GM12874 (cell line): ENCODE results near the gene RHO.

Experiments
- CTCF ChIP-seq: IDR thresholded peaks from 2 replicates; pipeline ENCODE4 v1.5.1; 2011; ENCODE audit warnings: low read depth, mild to moderate bottlenecking, control low read depth, low read length, moderate library complexity; ENCODE audit not compliant: insufficient read depth

The RHO gene

GRCh38 chr3:129569856-129570255, 41.4 kb downstream of the RHO start:
- no peak for TF ChIP-seq CTCF

- TF ChIP-seq CTCF, result no peak
Observed at GRCh38 chr3:129571605-129572547, 43.4 kb downstream of the RHO start.

- TF ChIP-seq CTCF, result no peak
Observed at GRCh38 chr3:129572603-129573002, 44.2 kb downstream of the RHO start.

GRCh38 chr3:129573493-129573892, 45.1 kb downstream of the RHO start:
- no peak for TF ChIP-seq CTCF

GRCh38 chr3:129574206-129574605, 45.8 kb downstream of the RHO start:
- TF ChIP-seq CTCF, result no peak

- no peak for TF ChIP-seq CTCF
Observed at GRCh38 chr3:129575233-129575996, 47.0 kb downstream of the RHO start.

- no peak for TF ChIP-seq CTCF
Observed at GRCh38 chr3:129575997-129576384, 47.6 kb downstream of the RHO start.
